H1 (cell line): Measurements from ENCODE around the gene RAMACL. TPM values are rescaled to one million over a fixed set of nuclear protein-coding genes. Genes with fewer than 3 reads are reported as not detected.

Experiments used
- CHD7 ChIP-seq: fragments of 300-600 bp; sonication (generic); IDR thresholded peaks from 2 replicates; pipeline ENCODE4 v1.7.1; 2012; ENCODE audit warnings: low read length, moderate library complexity, mild to moderate bottlenecking, inconsistent platforms; ENCODE audit not compliant: insufficient replicate concordance
- RAD21 ChIP-seq, 2 experiments: IDR thresholded peaks in 1 of 2; conservative IDR thresholded peaks in 1 of 2; 2 replicates each; pipeline ENCODE4 v1.6.1; 2011; ENCODE audit warnings: low read depth in 2 of 2, low read length in 2 of 2, improper control_type of control experiment in 1 of 2, inconsistent platforms in 1 of 2, mild to moderate bottlenecking in 1 of 2, moderate library complexity in 1 of 2
- ZNF274 ChIP-seq: IDR thresholded peaks from 2 replicates; pipeline ENCODE4 v1.7.0; 2012; ENCODE audit warnings: low read length, borderline replicate concordance; ENCODE audit errors: extremely low read depth
- polyA plus RNA-seq, 7 experiments: library from polyadenylated mRNA; depleted of rRNA in 3 of 7; stranded (reverse) in 5 of 7; unstranded in 2 of 7; fragments of >200 nt in 5 of 7; fragments of 200-250 nt in 2 of 7; gene quantifications; 1 replicate in 5 of 7; 2 replicates in 1 of 7; 4 replicates in 1 of 7; pipeline versions ENCODE4 v1.2.1 to v1.2.3, GENCODE V29; 2011 to 2013; ENCODE audit warnings: missing spikeins in 2 of 7, mixed read lengths in 2 of 7
- total RNA-seq: library from RNA; stranded (reverse); fragmentation: NEBNext Ultra II Directional; extraction: Animal tissue kit (Norgen Biotek cat#: 25700); gene quantifications from 2 replicates; pipeline ENCODE4 v1.2.1, GENCODE V29; 2021

The RAMACL gene
- total and polyA plus RNA-seq, 2 of the 8 experiments (the other 6 are each of a cell fraction or from before 2014, with no cell fraction given): 0.23 to 0.97 TPM

- TF ChIP-seq CHD7 (no peak), RAD21 (IDR thresholded peaks at IDR 0.05 in 1 of 2, conservative IDR thresholded peaks at IDR 0.05 in 1 of 2; ENCODE audit: low read depth in 2 of 2, low read length in 2 of 2) (peak; percentile 37), ZNF274 (no peak)
- TF ChIP-seq, all 59 proteins: peak for 2
These were observed 28.1 kb upstream of the RAMACL start (continued) for GRCh38 chr6:166614589-166614988.
